ENCODE data around the gene GBP5.
"Not testable (repeated sequence)": the region's sequence is repeated elsewhere in the genome, so short reads cannot be mapped to it uniquely, and the experiment has no call there.

The GBP5 gene

GRCh38 chr1:89280766-89281165 lies 8.1 kb upstream of the GBP5 start:
- no peak for DNase-seq

GRCh38 chr1:89279011-89279466 lies 6.4 kb upstream of the GBP5 start:
- DNase-seq: no peak

- DNase-seq: no peak
These were observed 5.1 kb upstream of the GBP5 start for GRCh38 chr1:89277725-89278124.

- no peak for DNase-seq
These were observed 4.0 kb upstream of the GBP5 start for GRCh38 chr1:89276690-89277089.

- peak; percentile 32 for DNase-seq
These were observed 1.8 kb upstream of the GBP5 start for GRCh38 chr1:89274411-89274857.

- DNase-seq: no peak
These were observed 691 bp upstream of the GBP5 start for GRCh38 chr1:89273324-89273778.

- DNase-seq: peak; percentile 32
These were observed 1.2 kb downstream of the GBP5 start for GRCh38 chr1:89271341-89272015.

GRCh38 chr1:89270423-89270822 lies 2.2 kb downstream of the GBP5 start:
- DNase-seq: no peak

GRCh38 chr1:89269277-89269676 lies 3.4 kb downstream of the GBP5 start:
- no peak for DNase-seq

GRCh38 chr1:89262643-89263042 lies 10.0 kb downstream of the GBP5 start:
- DNase-seq: no peak

- DNase-seq: no peak
These were observed 10.6 kb downstream of the GBP5 start for GRCh38 chr1:89261926-89262515.

- DNase-seq: peak; percentile 15
These were observed 11.9 kb downstream of the GBP5 start for GRCh38 chr1:89260566-89261255.

GRCh38 chr1:89260042-89260441 lies 12.6 kb downstream of the GBP5 start:
- DNase-seq: no peak

GRCh38 chr1:89259283-89259971 lies 13.2 kb downstream of the GBP5 start:
- no peak for DNase-seq

- DNase-seq: no peak
These were observed 15.6 kb downstream of the GBP5 start for GRCh38 chr1:89257041-89257440.

- not testable (repeated sequence) for DNase-seq
These were observed 17.1 kb downstream of the GBP5 start for GRCh38 chr1:89255581-89255980.

- peak; percentile 79 for DNase-seq
These were observed 17.9 kb downstream of the GBP5 start for GRCh38 chr1:89254658-89255287.

GRCh38 chr1:89243046-89243445 lies 29.6 kb downstream of the GBP5 start:
- DNase-seq: no peak

All from eye (tissue), 1 donor.